ENCODE measurements around the gene TMEM183A. TPM values are rescaled to one million over a fixed set of nuclear protein-coding genes. Genes with fewer than 3 reads are reported as not detected.
A peak's percentile ranks its signal among the peaks of the same experiment; 100 is the strongest.

Gene TMEM183A
- total RNA-seq (2022) = 77.7 and 84.4 TPM in 2 replicates
- Bru-seq, nascent RNA = percentile 92 among the genes with signal in this experiment
- percentile 88 among the genes with signal in this experiment for BruChase-seq, experiment 1, labeled RNA remaining after a 6-hour chase
- BruChase-seq, experiment 2, labeled RNA remaining after a 2-hour chase = percentile 80 among the genes with signal in this experiment
- long read RNA-seq, transcript TMEM183A-201 (8 exons, 3,019 nt) = major isoform, 99 of 174 reads
- long read RNA-seq, partial matches to known transcripts = 16 of 174 reads
- long read RNA-seq, other reads (novel, unspliced or antisense) = 59 of 174 reads

GRCh38 chr1:203006948-203007871 is at the start of gene TMEM183A:
Gene TMEM183A (plus strand): TSS chr1:203007374. CDS start chr1:203007466, 92 bp downstream.
- intact Hi-C loops (cut with micrococcal nuclease; ENCODE audit: unreplicated experiment) = no loop called here

DNA sequence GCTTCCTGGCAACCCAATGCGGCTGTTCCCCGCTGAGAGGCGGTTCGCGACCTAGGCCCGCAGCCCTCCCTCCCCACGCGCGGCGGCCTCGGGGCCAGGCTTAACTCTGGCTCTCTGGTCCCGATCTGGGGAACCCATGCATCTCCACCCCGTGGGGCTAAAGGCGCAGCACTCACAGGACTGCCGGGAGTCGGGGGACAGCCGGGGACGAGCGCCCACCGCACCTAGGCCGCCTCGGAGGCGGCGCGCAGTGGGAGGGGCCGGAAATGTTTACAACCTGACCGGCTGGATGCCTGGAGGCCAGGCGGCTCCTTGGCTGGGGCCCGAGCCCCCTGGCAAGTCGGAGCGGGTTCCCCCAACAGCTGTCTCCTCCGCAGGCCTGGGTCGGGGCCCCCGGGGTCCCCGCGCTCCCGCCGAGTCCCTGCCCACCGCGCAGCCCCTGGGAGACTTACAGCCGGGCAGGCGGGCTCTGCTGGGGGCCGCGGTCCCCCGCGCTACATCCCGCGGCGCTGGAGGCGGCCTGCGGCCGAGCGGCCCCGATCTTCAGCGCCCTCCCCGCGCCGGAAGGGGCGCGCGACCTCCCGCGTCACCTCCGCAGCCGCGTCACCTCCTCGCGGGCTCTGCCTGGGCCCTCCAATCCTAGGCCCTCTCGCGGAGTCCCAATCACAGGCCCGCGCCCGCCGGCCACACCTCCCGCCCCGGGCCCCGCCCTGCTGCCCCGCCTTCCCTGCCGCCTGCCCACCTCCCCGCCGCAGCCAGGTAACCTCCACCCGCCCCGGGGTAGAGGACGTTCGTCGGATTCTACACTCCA is 49.2 kb upstream of the TMEM183A start, which contains the start of gene ADIPOR1:
Gene ADIPOR1, minus strand, starts transcription at position 580 of the 811 bp plus-strand sequence. CDS start 7,242 bp downstream, outside the sequence.
- Mint-ChIP-seq H3K27me3 (ENCODE audit: unreplicated experiment) (no peaks in the 10 kb centered on the region), H3K4me3 (ENCODE audit: low read depth, unreplicated experiment) (peak within 1 kb of the TSS; percentile 70), H3K9me3 (ENCODE audit: low read depth, unreplicated experiment) (no peaks in the 10 kb centered on the region), H3K4me1 (ENCODE audit: low read depth, unreplicated experiment) (peaks cover 49% of the 10 kb centered on the region), H3K27ac (ENCODE audit: unreplicated experiment) (peak within 1 kb of the TSS; percentile 73), H3K36me3 (ENCODE audit: insufficient read depth, unreplicated experiment) (peaks cover 26% of the 10 kb centered on the region)
- TF ChIP-seq, protein P1, sequence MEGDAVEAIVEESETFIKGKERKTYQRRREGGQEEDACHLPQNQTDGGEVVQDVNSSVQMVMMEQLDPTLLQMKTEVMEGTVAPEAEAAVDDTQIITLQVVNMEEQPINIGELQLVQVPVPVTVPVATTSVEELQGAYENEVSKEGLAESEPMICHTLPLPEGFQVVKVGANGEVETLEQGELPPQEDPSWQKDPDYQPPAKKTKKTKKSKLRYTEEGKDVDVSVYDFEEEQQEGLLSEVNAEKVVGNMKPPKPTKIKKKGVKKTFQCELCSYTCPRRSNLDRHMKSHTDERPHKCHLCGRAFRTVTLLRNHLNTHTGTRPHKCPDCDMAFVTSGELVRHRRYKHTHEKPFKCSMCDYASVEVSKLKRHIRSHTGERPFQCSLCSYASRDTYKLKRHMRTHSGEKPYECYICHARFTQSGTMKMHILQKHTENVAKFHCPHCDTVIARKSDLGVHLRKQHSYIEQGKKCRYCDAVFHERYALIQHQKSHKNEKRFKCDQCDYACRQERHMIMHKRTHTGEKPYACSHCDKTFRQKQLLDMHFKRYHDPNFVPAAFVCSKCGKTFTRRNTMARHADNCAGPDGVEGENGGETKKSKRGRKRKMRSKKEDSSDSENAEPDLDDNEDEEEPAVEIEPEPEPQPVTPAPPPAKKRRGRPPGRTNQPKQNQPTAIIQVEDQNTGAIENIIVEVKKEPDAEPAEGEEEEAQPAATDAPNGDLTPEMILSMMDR (IDR thresholded peaks at IDR 0.05; ENCODE audit: unreplicated experiment) = no peak
- no TSS peak for BruUV-seq (replicated peaks)
- peak; percentile 97 for DNase-seq
- CTCF ChIA-PET = no interaction called here
- intact Hi-C loops (cut with micrococcal nuclease; ENCODE audit: unreplicated experiment) = no loop called here

More at GRCh38 chr1:203006948-203007871, at the start of gene TMEM183A:
- peaks cover 47% of the 10 kb centered on the region for H3K36me3 Mint-ChIP-seq (ENCODE audit: insufficient read depth, unreplicated experiment)
- peaks cover 26% of the 10 kb centered on the region for H3K4me1 Mint-ChIP-seq (ENCODE audit: low read depth, unreplicated experiment)
- H3K27me3 Mint-ChIP-seq (ENCODE audit: unreplicated experiment) = peaks cover 3% of the 10 kb centered on the region
- no peaks in the 10 kb centered on the region for H3K9me3 Mint-ChIP-seq (ENCODE audit: low read depth, unreplicated experiment)
- CTCF ChIA-PET = interaction anchor here (0.5 to 0.8 kb wide), 11 partner anchors 10 to 1803 kb away, joined by 3 to 9 read pairs (median 3); no protein-coding TSS in a partner anchor
- TF ChIP-seq, protein P1 (IDR thresholded peaks at IDR 0.05; ENCODE audit: unreplicated experiment) = no peak
- peak within 1 kb of the TSS; percentile 99 for H3K27ac Mint-ChIP-seq (ENCODE audit: unreplicated experiment)
- TSS peak; percentile 100 for BruUV-seq (replicated peaks)
- peak within 1 kb of the TSS; percentile 91 for H3K4me3 Mint-ChIP-seq (ENCODE audit: low read depth, unreplicated experiment)
- DNase-seq = peak; percentile 98

GRCh38 chr1:202958544-202959275 is 48.5 kb upstream of the TMEM183A start:
- Mint-ChIP-seq H3K9me3 (ENCODE audit: low read depth, unreplicated experiment) (no peaks in the 10 kb centered on the region), H3K4me1 (ENCODE audit: low read depth, unreplicated experiment) (peaks cover 41% of the 10 kb centered on the region), H3K4me3 (ENCODE audit: low read depth, unreplicated experiment) (peak overlapping the region; percentile 70), H3K27ac (ENCODE audit: unreplicated experiment) (peak overlapping the region; percentile 73), H3K36me3 (ENCODE audit: insufficient read depth, unreplicated experiment) (peaks cover 26% of the 10 kb centered on the region), H3K27me3 (ENCODE audit: unreplicated experiment) (no peaks in the 10 kb centered on the region)
- TF ChIP-seq, protein P1 (IDR thresholded peaks at IDR 0.05; ENCODE audit: unreplicated experiment) = no peak
- CTCF ChIA-PET = interaction anchor here (0.6 to 1.5 kb wide), 3 partner anchors 9 to 159 kb away, joined by 3 to 8 read pairs (median 4); no protein-coding TSS in a partner anchor
- no peak for DNase-seq
- TSS peak; percentile 96 for BruUV-seq (replicated peaks)
- intact Hi-C loops (cut with micrococcal nuclease; ENCODE audit: unreplicated experiment) = no loop called here

All from Calu3 (cell line).